Fibroblast of gingiva (primary cell): Measurements from ENCODE around the gene MCUR1.
"Not testable (repeated sequence)": the region's sequence is repeated elsewhere in the genome, so short reads cannot be mapped to it uniquely, and the experiment has no call there.

ENCODE experiments used
- DNase-seq: peaks from one replicate; pipeline ENCODE4 v3.0.0-alpha.2; 2011; ENCODE audit warnings: low read depth

MCUR1 gene

GRCh38 chr6:13828656-13829301, 14.4 kb upstream of the MCUR1 start:
- DNase-seq: not testable (repeated sequence)

- DNase-seq: no peak
These were observed 12.7 kb upstream of the MCUR1 start for GRCh38 chr6:13827032-13827431.

- DNase-seq: no peak
These were observed 11.5 kb upstream of the MCUR1 start for GRCh38 chr6:13825871-13826270.

GRCh38 chr6:13818341-13818740, 4.0 kb upstream of the MCUR1 start:
- no peak for DNase-seq

GRCh38 chr6:13814938-13815575, 700 bp upstream of the MCUR1 start:
- DNase-seq: no peak

GRCh38 chr6:13813621-13814175, 659 bp downstream of the MCUR1 start:
- peak; percentile 38 for DNase-seq

GRCh38 chr6:13813026-13813425, 1.3 kb downstream of the MCUR1 start:
- DNase-seq: no peak

- DNase-seq: no peak
These were observed 2.1 kb downstream of the MCUR1 start for GRCh38 chr6:13812359-13812642.

- no peak for DNase-seq
These were observed 2.6 kb downstream of the MCUR1 start for GRCh38 chr6:13811627-13812358.

GRCh38 chr6:13810688-13811446, 3.5 kb downstream of the MCUR1 start:
- peak; percentile 62 for DNase-seq

GRCh38 chr6:13808801-13809200, 5.6 kb downstream of the MCUR1 start:
- DNase-seq: no peak

- DNase-seq: no peak
These were observed 6.7 kb downstream of the MCUR1 start for GRCh38 chr6:13807696-13808095.

- DNase-seq: no peak
These were observed 10.8 kb downstream of the MCUR1 start for GRCh38 chr6:13803581-13803980.

- DNase-seq: no peak
These were observed 13.7 kb downstream of the MCUR1 start for GRCh38 chr6:13800615-13801014.

GRCh38 chr6:13796781-13797180, 17.6 kb downstream of the MCUR1 start:
- DNase-seq: no peak

GRCh38 chr6:13795041-13795750, 19.2 kb downstream of the MCUR1 start:
- peak; percentile 74 for DNase-seq

- DNase-seq: peak; percentile 85
These were observed 20.2 kb downstream of the MCUR1 start for GRCh38 chr6:13794184-13794583.

GRCh38 chr6:13789746-13790145, 24.6 kb downstream of the MCUR1 start:
- no peak for DNase-seq

GRCh38 chr6:13788820-13789219, 25.5 kb downstream of the MCUR1 start:
- DNase-seq: no peak

GRCh38 chr6:13787137-13787536, 27.2 kb downstream of the MCUR1 start:
- peak; percentile 75 for DNase-seq

GRCh38 chr6:13780162-13780561, 34.2 kb downstream of the MCUR1 start:
- not testable (repeated sequence) for DNase-seq

- no peak for DNase-seq
These were observed 36.3 kb downstream of the MCUR1 start for GRCh38 chr6:13778028-13778427.
